Adrenal gland (tissue), 12 donors: Measurements from ENCODE around the gene PUSL1. TPM values are rescaled to one million over a fixed set of nuclear protein-coding genes. Genes with fewer than 3 reads are reported as not detected.

Source experiments
- DNase-seq, 7 donors: peaks; one replicate each; pipeline ENCODE4 v3.0.0-alpha.2; 2019 to 2020
- H3K27ac ChIP-seq, 5 donors: fragments of 200-600 bp; sonication (generic) in 4 of 5; 1 replicate in 3 of 5; 2 replicates in 2 of 5; pipeline versions ENCODE4 v1.5.1 to v1.8.0; 2016 to 2020; ENCODE audit warnings: mild to moderate bottlenecking in 1 of 5
- H3K27me3 ChIP-seq: fragments of 200-600 bp; 2 replicates; pipeline ENCODE4 v1.8.0; 2021
- H3K36me3 ChIP-seq, 2 donors: fragments of 200-600 bp; replicated peaks in 1 of 2; 1 replicate in 1 of 2; 2 replicates in 1 of 2; pipeline versions ENCODE4 v1.5.1 to v1.8.0; 2018 to 2022
- H3K4me1 ChIP-seq, 2 donors: fragments of 200-600 bp; replicated peaks in 1 of 2; 1 replicate in 1 of 2; 2 replicates in 1 of 2; pipeline versions ENCODE4 v1.5.1 to v1.8.0; 2018 to 2021
- H3K4me3 ChIP-seq, 4 donors: fragments of 200-600 bp; sonication (generic) in 3 of 4; one replicate each; pipeline ENCODE4 v1.5.1; 2016 to 2018
- H3K9me3 ChIP-seq, 3 donors: fragments of 200-600 bp; sonication (generic) in 1 of 3; replicated peaks in 1 of 3; 1 replicate in 2 of 3; 2 replicates in 1 of 3; pipeline versions ENCODE4 v1.5.1 to v1.8.0; 2016 to 2021
- CTCF ChIP-seq, 6 experiments: fragments of 450-650 bp in 4 of 6; fragments of 200-600 bp in 2 of 6; sonication (generic) in 1 of 6; IDR thresholded peaks; 1 replicate in 5 of 6; 2 replicates in 1 of 6; pipeline versions ENCODE4 v1.5.1 to v1.8.0; 2016 to 2021; ENCODE audit warnings: antibody characterized with exemption in 6 of 6, mild to moderate bottlenecking in 2 of 6, moderate library complexity in 1 of 6
- POLR2A ChIP-seq, 2 donors: fragments of 450-650 bp; IDR thresholded peaks; one replicate each; pipeline ENCODE4 v1.6.1; 2017; ENCODE audit warnings: antibody characterized with exemption in 2 of 2, mild to moderate bottlenecking in 2 of 2, moderate library complexity in 1 of 2
- WGBS, 4 donors: extraction: QIAGEN DNeasy Blood & Tissue Kit in 2 of 4; methylation state at CpG; one replicate each; pipeline versions ENCODE4 v1.1.5 to v1.1.7; 2013 to 2017; 5-methylcytosine and 5-hydroxymethylcytosine counted together
- intact Hi-C, 2 donors: fragments of 100-400 bp; cut with DNase I; formaldehyde crosslinking; loops; one replicate each; pipeline versions ENCODE4 v1.14.1 to v1.15.0; 2022 to 2023
- polyA plus RNA-seq, 3 donors: library from polyadenylated mRNA; stranded (reverse); fragments of 200-250 nt in 2 of 3; fragments of 350-450 nt in 1 of 3; fragmentation: Illumina TruSeq in 1 of 3; extraction: RNeasy Lipid Tissue Mini Kit (QIAGEN cat#74804) in 1 of 3; gene quantifications; one replicate each; pipeline ENCODE4 v1.2.3, GENCODE V29; 2013 to 2014
- total RNA-seq, 9 donors: library from RNA; depleted of rRNA in 4 of 9; stranded (reverse); fragments of >200 nt in 4 of 9; fragments of 120-200 nt in 1 of 9; fragmentation: NEBNext Ultra II Directional in 1 of 9; extraction: Animal tissue kit (Norgen Biotek cat#: 25700) in 1 of 9; gene quantifications; one replicate each; pipeline versions ENCODE4 v1.1.0 to v1.2.4, GENCODE V29; 2013 to 2023
- donor health status: healthy with polysubstance abuse.
- donor health status: Bipolar disorder and iron deficiency.
- donor health status: DM: yes; HTN: yes; CAD: no.
- donor health status: DM: no; HTN: no; CAD: no.
- donor health status: DM: no; HTN: no; CAD: no.
- donor health status: DM: yes; HTN: yes; CAD: no.

The PUSL1 gene
- total and polyA plus RNA-seq, 12 donors: 2.5 to 43.8 (median 26.1) TPM

- no peak for TF ChIP-seq POLR2A (IDR thresholded peaks at IDR 0.05)
- TF ChIP-seq CTCF (IDR thresholded peaks at IDR 0.05): no peak
- Histone ChIP-seq H3K9me3 (no peaks in the 10 kb centered on the region), H3K27me3 (no peaks in the 10 kb centered on the region), H3K4me3 (no peak overlapping the region), H3K36me3 (no peaks in the 10 kb centered on the region), H3K27ac (no peak overlapping the region), H3K4me1 (peaks cover 9 to 25% of the 10 kb centered on the region in 2 donors)
- intact Hi-C loops: no loop called here
- no peak for DNase-seq
- WGBS, 4 donors: 92 to 96% (median 93%) methylated on average over 17 of the region's 17 CpGs
Measured at GRCh38 chr1:1279028-1279427, 29.4 kb upstream of the PUSL1 start.

- peak overlapping the region in 2 of 5 donors; percentile 82 to 88 for H3K27ac ChIP-seq
- WGBS, 4 donors: 48 to 72% (median 70%) methylated on average over 6 to 21 of the region's 21 CpGs
- H3K4me3 ChIP-seq: no peak overlapping the region
- H3K4me1 ChIP-seq: peaks cover 4 to 16% of the 10 kb centered on the region in 2 donors
- TF ChIP-seq CTCF (IDR thresholded peaks at IDR 0.05) (no peak), POLR2A (IDR thresholded peaks at IDR 0.05) (no peak)
- DNase-seq: no peak
- peaks cover 12% of the 10 kb centered on the region for H3K27me3 ChIP-seq
- no peaks in the 10 kb centered on the region for H3K9me3 ChIP-seq
- intact Hi-C loops: no loop called here
- H3K36me3 ChIP-seq: no peaks in the 10 kb centered on the region
Measured at GRCh38 chr1:1280782-1281481, 27.5 kb upstream of the PUSL1 start.

GRCh38 chr1:1281533-1282321 is 26.7 kb upstream of the PUSL1 start:
- Histone ChIP-seq H3K4me1 (peaks cover 4 to 16% of the 10 kb centered on the region in 2 donors), H3K36me3 (no peaks in the 10 kb centered on the region), H3K27ac (peak overlapping the region in 4 of 5 donors; percentile 38 to 88 (median 74)), H3K9me3 (no peaks in the 10 kb centered on the region), H3K27me3 (peaks cover 18% of the 10 kb centered on the region), H3K4me3 (no peak overlapping the region)
- peak; percentile 81 to 93 (median 91) for DNase-seq
- intact Hi-C loops: no loop called here
- WGBS, 4 donors: 26 to 34% (median 29%) methylated on average over 10 to 26 of the region's 26 CpGs
- TF ChIP-seq POLR2A (IDR thresholded peaks at IDR 0.05) (no peak), CTCF (IDR thresholded peaks at IDR 0.05) (no peak)

GRCh38 chr1:1282998-1283397 is 25.4 kb upstream of the PUSL1 start:
- Histone ChIP-seq H3K27ac (no peak overlapping the region), H3K36me3 (no peaks in the 10 kb centered on the region), H3K27me3 (peaks cover 18% of the 10 kb centered on the region), H3K4me1 (peaks cover 4 to 16% of the 10 kb centered on the region in 2 donors), H3K4me3 (no peak overlapping the region), H3K9me3 (no peaks in the 10 kb centered on the region)
- peak in 1 of 7 donors; percentile 13 for DNase-seq
- intact Hi-C loops: no loop called here
- no peak for TF ChIP-seq POLR2A (IDR thresholded peaks at IDR 0.05)
- whole genome bisulfite sequencing, 4 donors: 65 to 72% (median 69%) methylated on average over 8 to 14 of the region's 14 CpGs
